Epithelial cell of proximal tubule (primary cell): ENCODE data around the gene AOAH. TPM values are rescaled to one million over a fixed set of nuclear protein-coding genes. Genes with fewer than 3 reads are reported as not detected.

Experiments
- DNase-seq: peaks from one replicate; pipeline ENCODE4 v3.0.0-alpha.2; 2011; ENCODE audit warnings: low read depth
- H3K4me3 ChIP-seq: 2 replicates; pipeline ENCODE4 v1.5.1; 2011; ENCODE audit warnings: low read depth, mild to moderate bottlenecking, low read length
- total RNA-seq: library from RNA; depleted of rRNA; stranded (reverse); fragments of >200 nt; gene quantifications from 2 replicates; pipeline ENCODE4 v1.2.3, GENCODE V29; 2015
- TF ChIP-seq, protein P1 (sequence below): conservative IDR thresholded peaks from 2 replicates; pipeline ENCODE4 v1.5.1; 2012; ENCODE audit warnings: low read depth, mild to moderate bottlenecking, low read length

The AOAH gene
- total RNA-seq, 1 donor from 2014 or later = 1.2 TPM

- DNase-seq = no peak
- TF ChIP-seq, protein P1, sequence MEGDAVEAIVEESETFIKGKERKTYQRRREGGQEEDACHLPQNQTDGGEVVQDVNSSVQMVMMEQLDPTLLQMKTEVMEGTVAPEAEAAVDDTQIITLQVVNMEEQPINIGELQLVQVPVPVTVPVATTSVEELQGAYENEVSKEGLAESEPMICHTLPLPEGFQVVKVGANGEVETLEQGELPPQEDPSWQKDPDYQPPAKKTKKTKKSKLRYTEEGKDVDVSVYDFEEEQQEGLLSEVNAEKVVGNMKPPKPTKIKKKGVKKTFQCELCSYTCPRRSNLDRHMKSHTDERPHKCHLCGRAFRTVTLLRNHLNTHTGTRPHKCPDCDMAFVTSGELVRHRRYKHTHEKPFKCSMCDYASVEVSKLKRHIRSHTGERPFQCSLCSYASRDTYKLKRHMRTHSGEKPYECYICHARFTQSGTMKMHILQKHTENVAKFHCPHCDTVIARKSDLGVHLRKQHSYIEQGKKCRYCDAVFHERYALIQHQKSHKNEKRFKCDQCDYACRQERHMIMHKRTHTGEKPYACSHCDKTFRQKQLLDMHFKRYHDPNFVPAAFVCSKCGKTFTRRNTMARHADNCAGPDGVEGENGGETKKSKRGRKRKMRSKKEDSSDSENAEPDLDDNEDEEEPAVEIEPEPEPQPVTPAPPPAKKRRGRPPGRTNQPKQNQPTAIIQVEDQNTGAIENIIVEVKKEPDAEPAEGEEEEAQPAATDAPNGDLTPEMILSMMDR = no peak
- H3K4me3 ChIP-seq = no peak overlapping the region
Observed at GRCh38 chr7:36635091-36635490, 89.2 kb downstream of the AOAH start.

DNA sequence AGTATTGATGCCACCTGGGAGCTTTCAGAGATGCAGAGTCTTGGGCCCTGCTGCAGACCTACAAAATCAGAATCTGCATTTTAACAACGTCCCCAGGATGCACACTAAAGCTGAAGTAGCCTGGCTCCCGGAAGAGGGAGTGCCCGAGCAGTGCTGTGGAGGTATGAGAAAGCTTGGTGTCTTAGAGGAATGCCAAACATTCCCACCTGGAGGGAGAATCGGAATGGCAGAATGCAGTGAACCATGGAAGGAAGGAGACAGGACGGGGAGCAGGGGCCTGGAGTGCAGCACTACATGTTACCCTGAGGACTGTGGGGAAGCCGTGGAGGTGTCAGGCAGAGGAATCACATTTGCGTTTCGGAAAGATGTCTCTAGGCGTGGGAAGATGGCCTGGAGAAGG lies 90.9 kb downstream of the AOAH start:
- no peak overlapping the region for H3K4me3 ChIP-seq
- peak; percentile 32 for DNase-seq
- TF ChIP-seq, protein P1 = peak; percentile 49

DNA sequence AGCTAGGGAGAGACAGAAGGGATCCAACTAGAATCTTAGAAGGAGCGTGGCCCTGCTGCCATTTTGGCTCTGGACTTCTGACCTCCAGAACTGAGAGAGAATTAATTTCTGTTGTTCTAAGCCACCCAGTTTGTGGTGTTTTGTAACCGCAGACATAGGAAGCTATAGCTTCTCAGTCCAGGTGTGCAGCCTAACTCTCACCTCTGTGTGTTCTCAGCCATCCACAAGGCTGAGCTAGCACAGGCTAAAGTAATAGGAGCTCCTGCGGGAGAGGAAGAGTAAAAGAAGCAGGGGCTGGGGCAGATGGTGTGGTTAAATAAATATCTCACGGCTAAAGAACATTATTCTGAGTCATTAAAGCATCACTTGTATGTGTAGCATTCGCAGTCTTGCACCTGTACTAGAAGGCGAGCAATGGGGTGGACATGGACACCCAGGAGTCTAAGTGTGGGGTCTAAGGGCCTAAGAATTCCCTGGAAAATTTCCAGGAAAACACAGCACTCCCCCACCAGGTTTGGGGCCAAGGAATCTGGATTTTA lies 94.1 kb downstream of the AOAH start:
- no peak overlapping the region for H3K4me3 ChIP-seq
- TF ChIP-seq, protein P1 = no peak
- no peak for DNase-seq

DNA sequence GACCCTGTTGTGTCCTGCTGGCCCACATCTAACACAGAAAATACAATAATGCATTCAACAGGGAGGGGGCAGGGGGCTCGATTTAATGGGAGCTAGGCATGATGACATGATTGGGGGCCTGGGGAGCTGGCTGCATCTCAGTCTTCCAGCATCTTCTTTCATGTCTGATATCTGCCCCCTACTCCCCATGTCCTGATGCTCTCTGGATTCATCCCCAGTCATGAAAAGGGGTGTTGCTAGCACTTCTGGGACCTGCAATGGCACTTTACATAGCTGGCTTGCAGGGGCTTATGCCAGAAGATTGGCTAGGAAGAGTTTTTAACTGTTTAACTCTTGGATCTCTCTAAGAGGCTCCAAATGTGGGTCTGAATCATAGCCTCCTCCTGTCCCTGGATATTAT lies 94.9 kb downstream of the AOAH start:
- TF ChIP-seq, protein P1 = no peak
- no peak overlapping the region for H3K4me3 ChIP-seq
- DNase-seq = no peak

- H3K4me3 ChIP-seq = no peak overlapping the region
- DNase-seq = no peak
- TF ChIP-seq, protein P1 = no peak
Observed at GRCh38 chr7:36627836-36628235, 96.5 kb downstream of the AOAH start.

- no peak for DNase-seq
- TF ChIP-seq, protein P1 = no peak
- no peak overlapping the region for H3K4me3 ChIP-seq
Observed at GRCh38 chr7:36626111-36626510, 98.2 kb downstream of the AOAH start.

DNA sequence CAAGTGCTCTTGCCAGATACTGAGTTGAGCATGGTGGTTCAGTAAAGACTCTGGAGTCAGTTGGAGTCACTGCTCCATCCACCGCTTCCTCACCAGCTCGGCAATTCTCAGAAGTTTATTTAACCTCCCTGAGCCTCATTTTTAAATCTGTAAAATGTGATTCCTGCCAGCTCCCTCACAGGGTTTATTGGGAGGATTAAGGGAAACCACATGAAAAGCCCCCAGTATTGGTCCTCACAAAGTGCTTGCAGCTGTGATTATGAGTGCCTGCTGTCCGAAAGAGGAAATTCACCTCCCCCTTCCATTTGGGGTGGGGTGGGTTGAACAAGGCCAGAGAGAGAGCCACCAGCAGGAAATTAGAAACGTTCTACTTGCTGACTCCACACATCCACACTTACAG lies 99.0 kb downstream of the AOAH start:
- TF ChIP-seq, protein P1 = no peak
- no peak overlapping the region for H3K4me3 ChIP-seq
- no peak for DNase-seq
